Naive thymus-derived CD4-positive, alpha-beta T cell (primary cell): Measurements from ENCODE around the gene HNRNPM. TPM values are rescaled to one million over a fixed set of nuclear protein-coding genes. Genes with fewer than 3 reads are reported as not detected.

Experiments
- ATAC-seq: fragments of 150-1000 bp; cut with Tn5 transposase; 2 replicates; pipeline ENCODE4 v1.10.0; 2021; ENCODE audit warnings: mild to moderate bottlenecking, moderate library complexity
- CTCF ChIA-PET: fragments of 350-600 bp; sonication (Branson Sonifier 250); formaldehyde crosslinking; loops from one replicate; lab custom pipeline; 2021; ENCODE audit warnings: antibody characterized with exemption; lab: Charles Lee
- POLR2A ChIA-PET: fragments of 350-600 bp; sonication (Branson Sonifier 250); formaldehyde crosslinking; loops from one replicate; lab custom pipeline; 2021; ENCODE audit warnings: antibody characterized with exemption, inconsistent platforms; lab: Charles Lee
- DNase-seq, 9 donors: peaks; one replicate each; pipeline versions ENCODE4 v3.0.0 to v3.0.0-alpha.2; 2020 to 2022; ENCODE audit warnings: mixed read lengths in 1 of 9
- H3K27ac ChIP-seq: one replicate; pipeline ENCODE4 v1.7.0; 2013; ENCODE audit warnings: mild to moderate bottlenecking, low read depth, low read length, moderate library complexity
- H3K27me3 ChIP-seq, 2 donors: one replicate each; pipeline ENCODE4 v1.7.0; 2013; ENCODE audit warnings: low read length in 2 of 2, mild to moderate bottlenecking in 2 of 2, moderate library complexity in 2 of 2; ENCODE audit not compliant: control insufficient read depth in 2 of 2, insufficient read depth in 2 of 2
- H3K36me3 ChIP-seq, 3 experiments: 1 replicate in 2 of 3; 2 replicates in 1 of 3; pipeline ENCODE4 v1.7.0; 2013; ENCODE audit warnings: low read length in 3 of 3, mild to moderate bottlenecking in 3 of 3, moderate library complexity in 1 of 3; ENCODE audit not compliant: insufficient read depth in 3 of 3, control insufficient read depth in 2 of 3
- H3K4me1 ChIP-seq, 2 donors: one replicate each; pipeline ENCODE4 v1.7.0; 2013; ENCODE audit warnings: low read length in 2 of 2, mild to moderate bottlenecking in 2 of 2, moderate library complexity in 1 of 2; ENCODE audit not compliant: control insufficient read depth in 2 of 2, insufficient read depth in 2 of 2
- H3K4me3 ChIP-seq: 2 replicates; pipeline ENCODE4 v1.7.0; 2013; ENCODE audit warnings: mild to moderate bottlenecking, low read length
- H3K9me3 ChIP-seq, 3 experiments: 1 replicate in 2 of 3; 2 replicates in 1 of 3; pipeline ENCODE4 v1.7.0; 2013; ENCODE audit warnings: low read length in 3 of 3; ENCODE audit not compliant: control insufficient read depth in 2 of 3
- H3K27ac Mint-ChIP-seq, 9 donors: one replicate each; pipeline ENCODE4 v1.8.0; 2020 to 2022; ENCODE audit warnings: mixed read lengths in 9 of 9, mild to moderate bottlenecking in 8 of 9, moderate library complexity in 5 of 9, inconsistent platforms in 2 of 9
- H3K27me3 Mint-ChIP-seq, 5 donors: one replicate each; pipeline ENCODE4 v1.8.0; 2021 to 2022; ENCODE audit warnings: mixed read lengths in 5 of 5, mild to moderate bottlenecking in 1 of 5
- H3K36me3 Mint-ChIP-seq, 5 donors: one replicate each; pipeline ENCODE4 v1.8.0; 2020 to 2022; ENCODE audit warnings: mixed read lengths in 5 of 5, mild to moderate bottlenecking in 3 of 5, inconsistent platforms in 1 of 5
- H3K4me1 Mint-ChIP-seq, 7 donors: one replicate each; pipeline ENCODE4 v1.8.0; 2020 to 2022; ENCODE audit warnings: mixed read lengths in 7 of 7, mild to moderate bottlenecking in 3 of 7, inconsistent platforms in 1 of 7
- H3K4me3 Mint-ChIP-seq, 10 donors: one replicate each; pipeline ENCODE4 v1.8.0; 2020 to 2022; ENCODE audit warnings: mild to moderate bottlenecking in 10 of 10, mixed read lengths in 10 of 10, moderate library complexity in 6 of 10, inconsistent platforms in 2 of 10
- H3K9me3 Mint-ChIP-seq, 11 donors: one replicate each; pipeline ENCODE4 v1.8.0; 2020 to 2022; ENCODE audit warnings: mixed read lengths in 11 of 11, mild to moderate bottlenecking in 4 of 11, inconsistent platforms in 1 of 11, moderate library complexity in 1 of 11
- intact Hi-C, 2 donors: fragments of 100-400 bp; cut with micrococcal nuclease; formaldehyde crosslinking; loops; one replicate each; pipeline ENCODE4 v1.15.1; 2023
- polyA plus RNA-seq, 2 donors: library from polyadenylated mRNA; unstranded; fragments of 300-500 nt; fragmentation: Illumina TruSeq; gene quantifications; one replicate each; pipeline ENCODE4 v1.2.3, GENCODE V29; 2021
- total RNA-seq, 6 experiments: library from RNA in 5 of 6; stranded (reverse) in 5 of 6; gene quantifications; 1 replicate in 5 of 6; 2 replicates in 1 of 6; pipeline ENCODE4 v1.2.3 and lab custom pipeline; 2021 to 2026

The HNRNPM gene
- total and polyA plus RNA-seq, 7 experiments from 2014 or later = 175 to 378 (median 272) TPM

DNA sequence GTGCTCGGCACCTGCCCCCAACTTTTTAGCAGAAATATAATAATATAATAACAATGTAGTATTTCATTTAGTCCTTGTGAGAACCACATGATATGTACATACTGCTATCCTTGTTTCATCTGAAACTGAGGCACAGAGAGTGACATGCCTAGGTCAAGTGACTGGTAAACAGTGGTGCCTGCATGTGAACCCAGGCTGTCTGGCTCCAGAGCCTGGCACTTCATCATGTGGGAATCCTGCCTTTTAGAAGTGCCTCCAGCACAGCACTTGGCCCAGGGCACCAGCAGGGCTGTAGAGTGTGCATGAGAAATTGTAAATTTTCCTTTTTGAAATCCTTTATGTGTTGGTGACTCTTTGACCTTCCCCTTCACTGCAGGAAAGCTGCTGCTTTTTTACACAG lies 30.2 kb downstream of the HNRNPM start:
- POLR2A ChIA-PET = no interaction called here
- no peaks in the 10 kb centered on the region for H3K9me3 ChIP-seq
- Mint-ChIP-seq H3K36me3 (peaks cover 0 to 43% (median 20%) of the 10 kb centered on the region in 5 donors), H3K9me3 (no peaks in the 10 kb centered on the region), H3K27me3 (no peaks in the 10 kb centered on the region), H3K27ac (peak overlapping the region in 3 of 9 donors; percentile 24 to 80 (median 51)), H3K4me3 (no peak overlapping the region), H3K4me1 (peaks cover 23 to 59% (median 53%) of the 10 kb centered on the region in 7 donors)
- peaks cover 8 to 9% of the 10 kb centered on the region in 2 donors for H3K4me1 ChIP-seq
- no peak for DNase-seq
- no peak for ATAC-seq
- no peak overlapping the region for H3K27ac ChIP-seq
- no peak overlapping the region for H3K4me3 ChIP-seq
- CTCF ChIA-PET = no interaction called here
- intact Hi-C loops = loop anchor here in 1 of 2 donors (5.0 kb wide), 1 partner anchor 42 kb away; no protein-coding TSS in a partner anchor
- peaks cover 22 to 80% (median 28%) of the 10 kb centered on the region in 3 experiments for H3K36me3 ChIP-seq
- H3K27me3 ChIP-seq = no peaks in the 10 kb centered on the region

DNA sequence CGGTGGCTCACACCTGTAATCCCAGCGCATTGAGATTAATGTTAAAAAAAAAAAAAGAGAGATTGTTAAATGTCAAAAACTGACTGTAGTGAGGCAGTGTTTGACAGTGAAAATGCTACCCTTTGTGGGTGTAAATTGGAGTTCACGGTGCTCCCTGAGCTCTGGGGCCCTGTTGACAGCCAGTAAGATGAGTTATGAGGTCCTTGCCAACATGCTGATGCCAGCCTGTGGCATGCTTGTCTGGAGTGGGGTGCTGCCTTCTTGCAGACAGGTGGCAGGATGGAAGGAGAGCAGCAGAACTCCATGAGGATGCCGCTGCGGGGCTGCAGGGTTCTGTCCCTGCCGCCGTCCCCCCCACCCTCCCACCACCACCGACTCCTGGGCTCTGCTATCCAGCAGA lies 31.7 kb downstream of the HNRNPM start:
- Mint-ChIP-seq H3K27me3 (no peaks in the 10 kb centered on the region), H3K9me3 (peaks cover 0 to under 1% (median 0%) of the 10 kb centered on the region in 11 donors), H3K4me3 (peak overlapping the region in 3 of 10 donors; percentile 2 to 32 (median 27)), H3K4me1 (peaks cover 33 to 70% (median 62%) of the 10 kb centered on the region in 7 donors), H3K27ac (peak overlapping the region in 5 of 9 donors; percentile 54 to 86 (median 75)), H3K36me3 (peaks cover 0 to 37% (median 16%) of the 10 kb centered on the region in 5 donors)
- no peaks in the 10 kb centered on the region for H3K9me3 ChIP-seq
- H3K4me3 ChIP-seq = no peak overlapping the region
- H3K27ac ChIP-seq = no peak overlapping the region
- CTCF ChIA-PET = interaction anchor here (0.6 to 0.8 kb wide), 2 partner anchors 21 to 106 kb away, joined by 3 to 5 read pairs; no protein-coding TSS in a partner anchor
- H3K4me1 ChIP-seq = peaks cover 8 to 9% of the 10 kb centered on the region in 2 donors
- ATAC-seq (no peak), DNase-seq (no peak)
- intact Hi-C loops = loop anchor here in 1 of 2 donors (5.0 kb wide), 1 partner anchor 41 kb away; no protein-coding TSS in a partner anchor
- peaks cover 19 to 78% (median 22%) of the 10 kb centered on the region in 3 experiments for H3K36me3 ChIP-seq
- H3K27me3 ChIP-seq = no peaks in the 10 kb centered on the region
- POLR2A ChIA-PET = interaction anchor here (0.6 to 0.7 kb wide), 2 partner anchors 15 to 94 kb away, joined by 3 to 4 read pairs; no protein-coding TSS in a partner anchor

- H3K4me1 Mint-ChIP-seq = peaks cover 39 to 80% (median 71%) of the 10 kb centered on the region in 7 donors
- Histone ChIP-seq H3K9me3 (no peaks in the 10 kb centered on the region), H3K36me3 (peaks cover 10 to 77% (median 18%) of the 10 kb centered on the region in 3 experiments), H3K27ac (peak overlapping the region; percentile 31), H3K27me3 (no peaks in the 10 kb centered on the region), H3K4me3 (no peak overlapping the region), H3K4me1 (peaks cover 8 to 9% of the 10 kb centered on the region in 2 donors)
- intact Hi-C loops = loop anchor here in 1 of 2 donors (5.0 kb wide), 1 partner anchor 39 kb away; no protein-coding TSS in a partner anchor
- peak; percentile 30 for ATAC-seq
- H3K27ac Mint-ChIP-seq = peak overlapping the region; percentile 44 to 90 (median 71)
- DNase-seq = no peak
- ChIA-PET POLR2A (interaction anchor here (1.0 kb wide), 1 partner anchor 36 kb away, joined by 5 read pairs; the partner anchor contains the start of gene ZNF414), CTCF (interaction anchor here (1.2 to 1.9 kb wide), 2 partner anchors 101 to 109 kb away, joined by 3 to 5 read pairs; no protein-coding TSS in a partner anchor)
- no peaks in the 10 kb centered on the region for H3K27me3 Mint-ChIP-seq
- peaks cover 0 to 2% (median 0%) of the 10 kb centered on the region in 11 donors for H3K9me3 Mint-ChIP-seq
- peaks cover 3 to 39% (median 16%) of the 10 kb centered on the region in 5 donors for H3K36me3 Mint-ChIP-seq
- peak overlapping the region; percentile 1 to 88 (median 40) for H3K4me3 Mint-ChIP-seq
These were observed 33.1 kb downstream of the HNRNPM start for GRCh38 chr19:8477889-8478288.

DNA sequence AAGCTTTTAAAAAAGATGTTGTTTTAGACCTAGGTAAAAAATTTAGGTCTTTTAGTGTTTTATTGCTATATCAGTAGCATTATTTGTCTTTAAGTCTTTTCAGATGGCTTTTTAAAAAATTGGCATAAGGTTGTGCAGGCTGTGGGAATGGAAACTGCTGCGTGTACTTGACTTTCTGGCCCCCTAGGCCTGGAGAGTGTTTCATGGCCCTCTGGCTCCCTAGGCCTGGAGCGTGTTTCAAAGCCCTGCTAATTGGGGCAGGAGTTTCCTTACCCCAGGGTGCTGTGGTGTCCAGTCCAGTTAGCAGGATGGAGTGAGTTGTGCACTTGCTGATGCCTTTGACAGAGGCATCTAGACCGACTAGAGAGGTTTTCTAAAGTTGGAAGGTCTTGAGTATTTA lies 33.8 kb downstream of the HNRNPM start:
- Histone ChIP-seq H3K4me1 (peaks cover 8 to 9% of the 10 kb centered on the region in 2 donors), H3K9me3 (no peaks in the 10 kb centered on the region), H3K36me3 (peaks cover 6 to 78% (median 20%) of the 10 kb centered on the region in 3 experiments), H3K27me3 (no peaks in the 10 kb centered on the region), H3K4me3 (no peak overlapping the region), H3K27ac (peak overlapping the region; percentile 31)
- DNase-seq (no peak), ATAC-seq (no peak)
- H3K27me3 Mint-ChIP-seq = no peaks in the 10 kb centered on the region
- intact Hi-C loops = loop anchor here in 1 of 2 donors (5.0 kb wide), 1 partner anchor 39 kb away; no protein-coding TSS in a partner anchor
- H3K4me3 Mint-ChIP-seq = peak overlapping the region in 8 of 10 donors; percentile 20 to 88 (median 53)
- ChIA-PET CTCF (interaction anchor here (1.2 to 1.9 kb wide), 3 partner anchors 9 to 108 kb away, joined by 3 to 5 read pairs (median 4); no protein-coding TSS in a partner anchor), POLR2A (interaction anchor here (1.0 to 1.2 kb wide), 3 partner anchors 9 to 35 kb away, joined by 3 to 5 read pairs (median 4); partner anchors contain the start of gene ZNF414)
- H3K36me3 Mint-ChIP-seq = peaks cover 6 to 43% (median 15%) of the 10 kb centered on the region in 5 donors
- H3K9me3 Mint-ChIP-seq = peaks cover 0 to 2% (median 0%) of the 10 kb centered on the region in 11 donors
- H3K4me1 Mint-ChIP-seq = peaks cover 39 to 82% (median 71%) of the 10 kb centered on the region in 7 donors
- H3K27ac Mint-ChIP-seq = peak overlapping the region; percentile 20 to 90 (median 74)

DNA sequence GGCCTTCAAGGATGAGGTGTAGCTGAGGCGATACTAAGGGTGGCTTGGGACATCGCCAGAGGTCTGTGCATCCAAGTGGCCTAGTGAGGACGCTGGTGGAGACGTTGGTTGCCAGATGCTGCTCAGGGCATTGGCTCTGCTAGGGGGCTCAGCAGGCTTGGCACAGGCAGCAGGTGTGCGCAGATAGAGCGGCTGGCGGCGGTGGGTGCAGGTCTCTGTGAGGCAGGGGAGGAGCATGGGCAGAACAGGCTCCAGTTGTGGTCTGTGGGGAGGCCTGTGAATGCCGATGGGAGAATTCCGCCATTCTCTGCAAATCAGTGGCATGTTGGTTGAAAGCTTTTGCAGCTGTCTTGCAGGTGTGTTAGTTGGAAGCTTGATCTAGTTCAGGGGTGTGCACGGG lies 36.4 kb downstream of the HNRNPM start:
- no peaks in the 10 kb centered on the region for H3K9me3 ChIP-seq
- peaks cover 37 to 73% (median 58%) of the 10 kb centered on the region in 7 donors for H3K4me1 Mint-ChIP-seq
- peak overlapping the region; percentile 15 for H3K27ac ChIP-seq
- peak overlapping the region in 8 of 10 donors; percentile 2 to 64 (median 47) for H3K4me3 Mint-ChIP-seq
- DNase-seq (no peak), ATAC-seq (no peak)
- H3K9me3 Mint-ChIP-seq = peaks cover 0 to 3% (median 0%) of the 10 kb centered on the region in 11 donors
- peaks cover 9 to 15% of the 10 kb centered on the region in 2 donors for H3K4me1 ChIP-seq
- no peaks in the 10 kb centered on the region for H3K27me3 Mint-ChIP-seq
- peaks cover under 1 to 44% (median 10%) of the 10 kb centered on the region in 5 donors for H3K36me3 Mint-ChIP-seq
- intact Hi-C loops = loop anchor here in 1 of 2 donors (10.0 kb wide), 1 partner anchor 126 kb away; no protein-coding TSS in a partner anchor
- ChIA-PET POLR2A (interaction anchor here (0.6 to 1.6 kb wide), 4 partner anchors 21 to 97 kb away, joined by 3 to 5 read pairs (median 4); partner anchors contain the start of genes HNRNPM and ZNF414), CTCF (interaction anchor here (0.7 to 1.5 kb wide), 3 partner anchors 32 to 126 kb away, joined by 3 read pairs; partner anchors contain the start of gene ZNF414)
- H3K27me3 ChIP-seq = no peaks in the 10 kb centered on the region
- H3K27ac Mint-ChIP-seq = peak overlapping the region; percentile 55 to 93 (median 82)
- peaks cover 13 to 79% (median 21%) of the 10 kb centered on the region in 3 experiments for H3K36me3 ChIP-seq
- H3K4me3 ChIP-seq = no peak overlapping the region

DNA sequence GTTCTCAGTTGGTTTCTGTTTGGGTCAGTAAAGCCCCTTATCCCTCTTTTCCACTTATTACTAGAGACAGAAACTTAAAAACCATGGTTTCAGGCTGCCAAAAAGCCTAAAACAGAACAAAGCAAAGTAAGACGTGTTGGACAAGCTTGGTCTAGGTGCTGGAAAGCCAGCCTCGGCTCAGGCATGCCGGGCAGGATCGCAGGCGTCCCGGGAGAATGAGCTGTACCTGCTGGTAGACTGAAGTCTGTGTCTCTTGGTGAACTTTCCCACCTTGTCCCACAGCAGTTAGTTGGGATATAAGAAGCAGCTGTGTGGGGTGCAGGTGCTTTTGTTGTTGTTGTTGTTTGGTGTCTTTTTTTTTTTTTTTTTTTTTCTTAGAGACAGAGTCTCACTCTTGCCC lies 36.8 kb downstream of the HNRNPM start:
- Mint-ChIP-seq H3K4me1 (peaks cover 37 to 74% (median 59%) of the 10 kb centered on the region in 7 donors), H3K36me3 (peaks cover 0 to 46% (median 10%) of the 10 kb centered on the region in 5 donors), H3K27ac (peak overlapping the region; percentile 55 to 93 (median 82)), H3K9me3 (peaks cover 0 to 3% (median 0%) of the 10 kb centered on the region in 11 donors), H3K4me3 (peak overlapping the region in 7 of 10 donors; percentile 29 to 64 (median 54)), H3K27me3 (no peaks in the 10 kb centered on the region)
- no peaks in the 10 kb centered on the region for H3K27me3 ChIP-seq
- H3K36me3 ChIP-seq = peaks cover 17 to 79% (median 23%) of the 10 kb centered on the region in 3 experiments
- intact Hi-C loops = loop anchor here in 1 of 2 donors (10.0 kb wide), 1 partner anchor 127 kb away; no protein-coding TSS in a partner anchor
- no peaks in the 10 kb centered on the region for H3K9me3 ChIP-seq
- DNase-seq = no peak
- CTCF ChIA-PET = interaction anchor here (0.7 to 1.5 kb wide), 3 partner anchors 32 to 126 kb away, joined by 3 read pairs; partner anchors contain the start of gene ZNF414
- ATAC-seq = no peak
- POLR2A ChIA-PET = interaction anchor here (0.5 to 1.6 kb wide), 6 partner anchors 16 to 97 kb away, joined by 3 to 6 read pairs (median 4); partner anchors contain the start of genes HNRNPM and ZNF414
- H3K4me3 ChIP-seq = no peak overlapping the region
- H3K27ac ChIP-seq = peak overlapping the region; percentile 15
- H3K4me1 ChIP-seq = peaks cover 14 to 19% of the 10 kb centered on the region in 2 donors
